Skin epidermis (tissue), 12 donors: ENCODE measurements around the gene USP21.

Experiments used
- H3K27ac ChIP-seq, 21 experiments: fragments of 200-600 bp; sonication (generic) in 11 of 21; one replicate each; pipeline ENCODE4 v1.5.0; 2020; ENCODE audit warnings: mild to moderate bottlenecking in 3 of 21, inconsistent platforms in 2 of 21, moderate library complexity in 2 of 21
- H3K4me3 ChIP-seq, 7 experiments: fragments of 200-600 bp; sonication (generic) in 2 of 7; one replicate each; pipeline ENCODE4 v1.5.0; 2020; ENCODE audit warnings: inconsistent platforms in 2 of 7, mild to moderate bottlenecking in 2 of 7, moderate library complexity in 1 of 7

Gene USP21

DNA sequence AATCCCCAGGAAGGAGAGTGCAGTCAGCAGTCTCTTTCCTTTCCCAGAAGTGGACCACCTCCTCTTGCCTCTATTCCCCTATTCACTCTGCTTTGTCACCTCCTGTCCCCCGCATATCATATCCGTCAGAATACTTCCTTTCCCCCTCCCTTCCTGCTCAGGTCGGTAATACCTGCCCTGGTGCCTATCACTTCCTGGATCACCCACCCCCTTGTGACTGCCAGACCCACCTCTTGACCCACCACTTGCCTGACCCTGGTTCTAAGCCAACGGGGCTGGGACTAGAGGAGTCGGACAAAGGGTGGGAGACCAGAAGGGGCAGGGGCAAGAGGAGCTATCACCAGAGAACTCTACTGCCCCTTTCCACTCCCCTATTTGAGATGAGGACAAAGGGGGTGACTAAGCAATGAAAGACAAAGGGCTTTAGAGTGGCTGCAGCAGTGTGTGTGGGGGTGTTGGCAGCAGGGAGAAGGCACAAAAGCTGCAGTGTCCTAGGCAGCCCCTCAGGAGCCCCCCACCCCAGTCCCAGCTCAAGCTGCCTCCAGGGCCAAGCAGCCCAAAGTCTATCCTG, 41.2 kb downstream of the USP21 start:
- Histone ChIP-seq H3K4me3 (no peak overlapping the region), H3K27ac (peak overlapping the region; percentile 29 to 98 (median 94))

DNA sequence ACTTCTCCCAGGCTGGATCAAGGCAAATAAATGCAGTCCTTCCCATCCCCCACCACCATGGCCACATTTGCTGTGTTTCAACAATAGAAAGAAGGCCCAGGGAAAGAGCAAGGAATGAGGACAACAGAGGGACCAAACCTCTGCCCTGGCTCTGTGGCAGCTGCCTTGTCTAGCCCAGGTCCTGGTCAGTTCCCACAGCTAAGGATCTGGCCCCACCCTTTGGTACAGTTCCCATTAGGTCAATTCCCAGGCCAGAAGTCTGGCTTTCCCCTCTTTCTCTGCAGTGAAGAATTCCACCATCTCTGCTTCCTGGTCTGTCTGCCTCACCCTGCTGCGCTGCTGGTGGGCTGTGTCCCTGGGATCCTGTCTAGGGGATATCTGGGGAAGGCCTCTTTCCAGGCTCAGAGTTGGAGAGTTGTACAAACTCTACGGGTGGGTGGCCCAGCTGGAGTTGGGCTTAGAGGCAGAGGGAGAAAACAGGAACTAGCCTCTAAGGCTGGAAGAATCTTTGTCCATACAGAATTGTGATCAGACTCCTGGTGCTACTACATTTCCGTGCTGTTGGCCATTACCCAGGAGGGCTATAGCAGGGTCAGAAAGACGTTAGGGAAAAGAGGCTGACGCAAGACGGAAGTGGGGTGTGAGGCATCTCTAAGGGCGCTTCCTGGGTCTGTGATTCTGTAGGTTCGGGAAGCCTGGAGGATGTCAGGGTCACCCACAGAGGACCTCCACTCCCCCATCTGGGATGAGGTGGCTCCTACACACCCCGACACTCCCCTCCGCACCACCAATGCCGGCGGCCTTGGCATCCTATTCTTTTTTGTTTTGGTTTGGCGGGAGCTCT, 41.9 kb downstream of the USP21 start:
- peak overlapping the region; percentile 57 to 87 (median 76) for H3K4me3 ChIP-seq

DNA sequence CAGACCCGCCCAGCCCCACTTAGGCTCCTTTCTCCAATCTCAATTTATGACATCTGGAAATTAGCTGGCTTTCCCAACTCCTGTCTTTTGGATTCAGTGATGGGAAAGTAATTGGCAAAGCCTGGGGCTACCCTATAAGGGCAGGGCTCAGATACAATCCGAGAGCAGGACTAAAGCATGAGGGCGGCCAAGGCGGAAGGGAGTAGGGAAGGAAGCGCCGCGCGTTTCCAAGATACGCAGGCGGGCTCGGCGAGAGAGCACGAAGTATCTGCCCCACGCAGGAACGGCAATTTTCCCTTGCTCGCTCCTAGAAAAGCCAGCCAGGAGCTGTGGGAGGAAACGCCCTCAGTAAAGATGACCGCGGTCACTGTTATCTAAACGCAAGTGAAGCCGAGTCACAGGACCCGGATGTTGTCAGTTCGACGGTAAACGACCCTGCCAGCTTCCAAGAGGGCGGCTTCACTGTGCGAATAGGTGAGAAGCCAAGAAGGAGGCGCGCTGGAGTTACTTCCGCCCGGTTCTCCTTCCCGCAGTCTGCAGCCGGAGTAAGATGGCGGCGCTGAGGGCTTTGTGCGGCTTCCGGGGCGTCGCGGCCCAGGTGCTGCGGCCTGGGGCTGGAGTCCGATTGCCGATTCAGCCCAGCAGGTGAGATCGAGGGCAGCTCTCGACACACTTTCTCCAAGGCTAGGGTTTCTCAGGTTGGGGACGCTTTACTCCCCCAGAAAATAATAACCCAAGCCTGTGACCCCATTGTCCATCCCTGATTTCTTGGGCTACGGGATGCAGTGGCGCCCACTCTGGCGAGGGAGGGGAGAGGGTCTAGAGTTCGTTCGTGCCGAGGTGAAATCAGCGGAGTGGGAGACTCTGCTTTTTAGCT, 42.8 kb downstream of the USP21 start, which contains the start of gene NDUFS2:
NDUFS2 (plus strand) TSS at position 532 of the 877 bp plus-strand sequence; CDS start at position 551, 19 bp downstream.
- H3K27ac ChIP-seq = peak within 1 kb of the TSS; percentile 75 to 98 (median 94)

More for the DNA sequence above, 41.9 kb downstream of the USP21 start:
- H3K27ac ChIP-seq = peak overlapping the region; percentile 75 to 98 (median 94)

DNA sequence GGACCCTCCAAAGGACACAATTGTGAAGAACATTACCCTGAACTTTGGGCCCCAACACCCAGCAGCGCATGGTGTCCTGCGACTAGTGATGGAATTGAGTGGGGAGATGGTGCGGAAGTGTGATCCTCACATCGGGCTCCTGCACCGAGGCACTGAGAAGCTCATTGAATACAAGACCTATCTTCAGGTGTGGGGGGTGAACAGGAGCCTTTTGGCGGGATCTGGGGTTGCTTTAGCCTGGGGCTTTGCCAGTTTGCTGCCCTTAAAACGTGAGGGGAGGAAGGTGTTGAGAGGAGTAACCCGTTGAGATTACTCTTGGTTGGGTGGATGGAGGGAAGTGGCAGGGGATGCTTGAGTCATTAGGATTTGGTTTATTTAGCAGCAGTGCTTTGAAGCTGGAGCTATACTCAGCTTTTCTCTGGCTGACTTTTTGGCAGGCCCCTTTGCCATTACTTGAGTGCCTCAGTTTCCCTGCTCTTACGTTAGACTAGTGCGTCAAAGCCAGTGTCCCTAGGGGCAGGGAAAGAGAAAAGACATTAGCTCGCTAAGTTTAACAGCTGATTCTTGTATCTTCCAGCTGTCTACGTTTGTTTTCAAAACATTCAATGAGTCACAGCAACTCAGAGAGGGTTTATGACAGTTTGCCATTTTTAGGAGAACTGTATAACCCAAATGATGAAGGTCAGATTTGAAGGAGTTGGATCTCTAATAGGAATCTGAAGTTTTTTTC, 47.3 kb downstream of the USP21 start:
- H3K4me3 ChIP-seq = no peak overlapping the region
- H3K27ac ChIP-seq = peak overlapping the region in 4 of 21 experiments; percentile 0 to 69 (median 38)

More for the DNA sequence above, 42.8 kb downstream of the USP21 start, which contains the start of gene NDUFS2:
- peak within 1 kb of the TSS; percentile 57 to 87 (median 76) for H3K4me3 ChIP-seq

DNA sequence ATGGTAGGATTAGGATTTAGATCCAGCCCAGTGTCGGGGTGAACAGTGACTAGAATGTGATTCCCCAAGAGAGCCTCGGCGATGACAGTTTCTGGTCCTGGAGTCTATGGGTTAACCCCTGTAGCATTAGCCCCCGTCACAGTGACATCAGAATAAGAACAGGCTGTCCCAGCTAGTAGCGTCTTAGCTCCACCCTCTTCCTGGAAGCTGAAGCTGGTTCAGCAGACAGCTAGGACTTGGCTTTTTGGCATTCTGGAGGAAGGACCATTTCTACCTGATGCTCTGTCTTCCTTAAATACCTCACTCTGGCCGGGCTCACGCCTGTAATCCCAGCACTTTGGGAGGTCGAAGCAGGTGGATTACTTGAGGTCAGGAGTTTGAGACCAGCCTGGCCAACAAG, 47.9 kb downstream of the USP21 start:
- peak overlapping the region in 4 of 21 experiments; percentile 26 to 69 (median 54) for H3K27ac ChIP-seq

DNA sequence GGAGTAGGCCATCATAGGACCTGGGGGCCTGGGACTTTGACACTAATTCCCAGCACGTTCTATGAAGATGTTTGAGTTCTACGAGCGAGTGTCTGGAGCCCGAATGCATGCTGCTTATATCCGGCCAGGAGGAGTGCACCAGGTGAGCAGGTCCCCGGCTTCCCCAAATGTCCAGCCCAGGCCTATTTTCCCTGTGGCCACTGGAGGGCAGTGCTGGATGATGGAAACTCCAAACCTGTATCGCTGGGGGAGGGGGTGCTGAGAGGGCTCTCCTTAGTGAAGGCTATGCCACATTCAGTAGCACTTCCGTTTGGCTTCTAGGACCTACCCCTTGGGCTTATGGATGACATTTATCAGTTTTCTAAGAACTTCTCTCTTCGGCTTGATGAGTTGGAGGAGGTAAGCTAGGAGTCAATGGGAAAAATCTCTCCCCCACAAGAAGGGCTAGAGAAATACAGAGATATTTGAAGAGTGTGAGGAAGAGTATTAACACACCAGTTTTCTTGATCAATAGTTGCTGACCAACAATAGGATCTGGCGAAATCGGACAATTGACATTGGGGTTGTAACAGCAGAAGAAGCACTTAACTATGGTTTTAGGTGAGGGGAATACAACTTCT, 50.6 kb downstream of the USP21 start:
- Histone ChIP-seq H3K27ac (peak overlapping the region in 1 of 21 experiments; percentile 52), H3K4me3 (no peak overlapping the region)

More for the DNA sequence above, 47.9 kb downstream of the USP21 start:
- H3K4me3 ChIP-seq = no peak overlapping the region

DNA sequence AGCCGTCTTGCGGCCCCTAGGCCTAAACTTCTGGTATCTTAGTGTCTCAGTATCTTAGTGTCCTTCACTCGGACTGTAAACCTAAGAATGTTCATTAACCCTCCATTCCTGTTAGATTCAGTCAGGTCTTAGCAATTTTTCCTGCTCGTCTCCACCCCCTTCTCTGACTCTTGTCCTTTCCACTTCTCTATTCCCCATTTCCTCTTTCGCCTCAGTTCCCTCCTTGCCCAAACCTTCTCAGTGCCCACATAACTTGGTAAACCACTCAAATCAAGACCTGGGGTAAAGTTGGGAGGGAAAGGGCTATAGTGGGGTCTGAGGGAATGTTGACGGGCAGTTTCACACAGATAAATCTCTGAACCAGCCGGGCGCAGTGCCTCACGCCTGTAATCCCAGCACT, 55.1 kb downstream of the USP21 start:
- no peak overlapping the region for H3K4me3 ChIP-seq
- H3K27ac ChIP-seq = peak overlapping the region in 14 of 21 experiments; percentile 17 to 80 (median 54)

DNA sequence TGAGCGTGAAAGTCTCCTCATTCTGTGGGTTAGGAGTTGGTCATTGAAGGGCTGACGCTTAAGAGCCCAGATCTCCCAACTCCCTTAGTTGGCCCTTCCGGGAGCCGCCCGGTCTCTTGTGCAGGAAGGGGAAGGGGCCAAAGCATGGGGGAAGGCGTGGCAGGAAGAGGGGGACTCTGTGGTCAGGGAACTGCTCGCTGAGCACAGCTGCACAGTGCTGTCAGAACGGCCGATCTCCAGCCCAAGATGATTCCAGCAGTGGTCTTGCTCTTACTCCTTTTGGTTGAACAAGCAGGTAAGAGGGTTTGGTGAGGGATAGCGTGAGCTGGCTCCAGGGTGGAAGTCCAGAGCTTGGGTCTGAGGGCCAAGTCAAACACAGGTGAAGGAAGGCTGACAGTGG, 55.8 kb downstream of the USP21 start, which contains the start of gene FCER1G:
FCER1G (plus strand) TSS at position 220 of the 400 bp plus-strand sequence; CDS start at position 247, 27 bp downstream.
- peak within 1 kb of the TSS; percentile 1 to 33 (median 19) for H3K4me3 ChIP-seq
- H3K27ac ChIP-seq = peak within 1 kb of the TSS in 19 of 21 experiments; percentile 36 to 84 (median 56)
